Measurements from ENCODE around the gene SRRM4.
"Not testable (repeated sequence)": the region's sequence is repeated elsewhere in the genome, so short reads cannot be mapped to it uniquely, and the experiment has no call there.

Gene SRRM4

GRCh38 chr12:119011231-119011630, 29.9 kb downstream of the SRRM4 start:
- DNase-seq (ENCODE audit: low read depth) = no peak

GRCh38 chr12:119012179-119012578, 30.8 kb downstream of the SRRM4 start:
- DNase-seq (ENCODE audit: low read depth) = no peak

GRCh38 chr12:119013023-119013422, 31.7 kb downstream of the SRRM4 start:
- DNase-seq (ENCODE audit: low read depth) = no peak

- DNase-seq (ENCODE audit: low read depth) = no peak
These were observed 33.0 kb downstream of the SRRM4 start for GRCh38 chr12:119014368-119014767.

GRCh38 chr12:119016715-119017114, 35.4 kb downstream of the SRRM4 start:
- DNase-seq (ENCODE audit: low read depth) = no peak

- DNase-seq (ENCODE audit: low read depth) = no peak
These were observed 37.8 kb downstream of the SRRM4 start for GRCh38 chr12:119019166-119019565.

- DNase-seq (ENCODE audit: low read depth) = no peak
These were observed 39.3 kb downstream of the SRRM4 start for GRCh38 chr12:119020406-119021360.

- DNase-seq (ENCODE audit: low read depth) = no peak
These were observed 43.0 kb downstream of the SRRM4 start for GRCh38 chr12:119024356-119024755.

- DNase-seq (ENCODE audit: low read depth) = no peak
These were observed 44.4 kb downstream of the SRRM4 start for GRCh38 chr12:119025786-119026185.

GRCh38 chr12:119033332-119033731, 52.0 kb downstream of the SRRM4 start:
- DNase-seq (ENCODE audit: low read depth) = not testable (repeated sequence)

- DNase-seq (ENCODE audit: low read depth) = no peak
These were observed 55.8 kb downstream of the SRRM4 start for GRCh38 chr12:119036878-119037825.

- no peak for DNase-seq (ENCODE audit: low read depth)
These were observed 62.8 kb downstream of the SRRM4 start for GRCh38 chr12:119044094-119044493.

- no peak for DNase-seq (ENCODE audit: low read depth)
These were observed 66.3 kb downstream of the SRRM4 start for GRCh38 chr12:119047641-119048040.

GRCh38 chr12:119050663-119051062, 69.3 kb downstream of the SRRM4 start:
- no peak for DNase-seq (ENCODE audit: low read depth)

GRCh38 chr12:119051474-119051873, 70.1 kb downstream of the SRRM4 start:
- DNase-seq (ENCODE audit: low read depth) = no peak

- no peak for DNase-seq (ENCODE audit: low read depth)
These were observed 70.7 kb downstream of the SRRM4 start for GRCh38 chr12:119052001-119052400.

GRCh38 chr12:119055977-119056376, 74.6 kb downstream of the SRRM4 start:
- no peak for DNase-seq (ENCODE audit: low read depth)

GRCh38 chr12:119060847-119061796, 79.8 kb downstream of the SRRM4 start:
- DNase-seq (ENCODE audit: low read depth) = no peak

GRCh38 chr12:119068129-119068856, 87.0 kb downstream of the SRRM4 start:
- DNase-seq (ENCODE audit: low read depth) = no peak

GRCh38 chr12:119069147-119069642, 87.9 kb downstream of the SRRM4 start:
- no peak for DNase-seq (ENCODE audit: low read depth)

- no peak for DNase-seq (ENCODE audit: low read depth)
These were observed 89.8 kb downstream of the SRRM4 start for GRCh38 chr12:119071176-119071575.

All from activated T-cell treated with anti-CD3 and anti-CD28 coated beads for 24 hours (primary cell).